HepG2 (cell line): Measurements from ENCODE around the gene RAB5B. TPM values are rescaled to one million over a fixed set of nuclear protein-coding genes. Genes with fewer than 3 reads are reported as not detected.

Experiments
- CHD4 ChIP-seq: fragments of 200-600 bp; sonication (generic); IDR thresholded peaks from 2 replicates; pipeline ENCODE4 v1.7.0; 2017; ENCODE audit warnings: mild to moderate bottlenecking, low read length, borderline replicate concordance
- GABPA ChIP-seq, 2 experiments: IDR thresholded peaks; 2 replicates each; pipeline ENCODE4 v1.6.1; 2011 to 2016; ENCODE audit warnings: low read depth in 2 of 2, low read length in 1 of 2, missing biosample characterization in 1 of 2, missing genetic modification characterization in 1 of 2
- RCOR2 ChIP-seq: IDR thresholded peaks from 2 replicates; pipeline ENCODE4 v1.6.1; 2016; ENCODE audit warnings: missing biosample characterization, missing genetic modification reagents
- SRSF1 ChIP-seq: fragments of 200-400 bp; formaldehyde crosslinking; optimal IDR thresholded peaks from 2 replicates; pipeline ENCODE3; 2017; ENCODE audit warnings: mild to moderate bottlenecking, low read depth, low read length, moderate library complexity
- TMF1 ChIP-seq: sonication (generic); formaldehyde crosslinking; IDR thresholded peaks from 2 replicates; pipeline ENCODE4 v1.8.1; 2022; ENCODE audit warnings: low read depth, missing genetic modification reagents
- ZNF605 ChIP-seq: sonication (generic); formaldehyde crosslinking; IDR thresholded peaks from 2 replicates; pipeline ENCODE4 v1.8.0; 2022; ENCODE audit warnings: mild to moderate bottlenecking, missing genetic modification reagents
- ZNF678 ChIP-seq: sonication (generic); formaldehyde crosslinking; IDR thresholded peaks from 2 replicates; pipeline ENCODE4 v1.4.0; 2020; ENCODE audit warnings: mild to moderate bottlenecking, missing genetic modification reagents
- ZNF772 ChIP-seq: sonication (generic); formaldehyde crosslinking; IDR thresholded peaks from 2 replicates; pipeline ENCODE4 v1.5.0; 2020; ENCODE audit warnings: mild to moderate bottlenecking, missing genetic modification reagents
- polyA plus RNA-seq, 8 experiments: library from polyadenylated mRNA; depleted of rRNA in 3 of 8; stranded (reverse) in 7 of 8; unstranded in 1 of 8; fragments of >200 nt; fragmentation: Illumina TruSeq in 4 of 8; extraction: Trizol in 4 of 8; gene quantifications; 2 replicates each; pipeline versions ENCODE4 v1.2.1 to v1.2.3, GENCODE V29; 2011 to 2016; ENCODE audit warnings: low read depth in 4 of 8, missing spikeins in 1 of 8, mixed read lengths in 1 of 8; ENCODE audit not compliant: insufficient read depth in 1 of 8
- total RNA-seq, 5 experiments: library from RNA; depleted of rRNA; stranded (reverse); fragments of >200 nt; fragmentation: Illumina TruSeq; extraction: Trizol; gene quantifications; 2 replicates each; pipeline ENCODE4 v1.2.3, GENCODE V29; 2016; ENCODE audit warnings: low read depth in 1 of 5
- TF ChIP-seq, protein P1 (sequence below): sonication (generic); formaldehyde crosslinking; IDR thresholded peaks from 2 replicates; pipeline ENCODE4 v1.8.0; 2022; ENCODE audit warnings: missing genetic modification reagents, low read depth, mild to moderate bottlenecking, borderline replicate concordance
- TF ChIP-seq, protein P2 (sequence below), 2 experiments: sonication (generic) in 1 of 2; formaldehyde crosslinking in 1 of 2; IDR thresholded peaks; 2 replicates each; pipeline versions ENCODE4 v1.4.0 to v1.6.1; 2018 to 2020; ENCODE audit warnings: missing genetic modification reagents in 2 of 2, borderline replicate concordance in 1 of 2, low read depth in 1 of 2, mild to moderate bottlenecking in 1 of 2, missing biosample characterization in 1 of 2
- TF ChIP-seq, protein P3 (sequence below): sonication (generic); formaldehyde crosslinking; IDR thresholded peaks from 2 replicates; pipeline ENCODE4 v1.4.0; 2020; ENCODE audit warnings: mild to moderate bottlenecking, missing genetic modification reagents
- TF ChIP-seq, protein P4 (sequence below): sonication (generic); formaldehyde crosslinking; IDR thresholded peaks from 2 replicates; pipeline ENCODE4 v1.4.0; 2020; ENCODE audit warnings: missing genetic modification reagents
- TF ChIP-seq, protein P5 (sequence below): sonication (generic); formaldehyde crosslinking; IDR thresholded peaks from 2 replicates; pipeline ENCODE4 v1.9.0; 2021; ENCODE audit warnings: missing genetic modification reagents, mild to moderate bottlenecking, borderline replicate concordance
- TF ChIP-seq, protein P6 (sequence below): sonication (generic); formaldehyde crosslinking; IDR thresholded peaks from 2 replicates; pipeline ENCODE4 v1.8.0; 2022; ENCODE audit warnings: mild to moderate bottlenecking, missing genetic modification reagents, borderline replicate concordance

The RAB5B gene
- total and polyA plus RNA-seq, 2 of the 13 experiments (the other 11 are each of a cell fraction or from before 2014, with no cell fraction given) = 26.0 to 68.3 TPM

DNA sequence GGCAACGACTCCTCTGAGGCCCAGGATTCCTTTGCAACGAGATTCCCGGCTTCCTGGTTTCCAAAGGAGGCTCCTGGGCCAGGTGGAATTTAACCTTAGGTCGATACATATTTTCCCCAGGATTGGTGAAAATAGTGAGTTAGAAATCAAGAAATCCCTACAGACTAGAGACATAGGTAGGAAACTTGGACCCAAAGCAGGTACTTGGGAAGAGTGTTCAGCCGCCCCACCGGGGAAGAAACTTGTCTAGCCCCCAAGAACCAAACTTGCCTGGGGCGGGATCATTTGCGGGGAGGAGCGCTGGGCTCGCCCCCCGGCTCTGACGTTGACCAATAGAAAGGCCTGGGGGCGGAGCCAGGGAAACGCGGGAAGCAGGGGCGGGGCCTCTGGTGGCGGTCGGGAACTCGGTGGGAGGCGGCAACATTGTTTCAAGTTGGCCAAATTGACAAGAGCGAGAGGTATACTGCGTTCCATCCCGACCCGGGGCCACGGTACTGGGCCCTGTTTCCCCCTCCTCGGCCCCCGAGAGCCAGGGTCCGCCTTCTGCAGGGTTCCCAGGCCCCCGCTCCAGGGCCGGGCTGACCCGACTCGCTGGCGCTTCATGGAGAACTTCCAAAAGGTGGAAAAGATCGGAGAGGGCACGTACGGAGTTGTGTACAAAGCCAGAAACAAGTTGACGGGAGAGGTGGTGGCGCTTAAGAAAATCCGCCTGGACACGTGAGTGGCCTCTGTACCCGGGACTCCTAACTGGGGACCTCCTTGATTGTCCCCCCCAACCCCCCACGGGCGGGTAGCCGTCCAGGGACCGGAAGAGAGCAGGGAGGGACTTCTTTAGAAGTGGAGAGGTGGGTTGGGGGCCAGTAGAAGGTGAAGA lies 7.2 kb upstream of the RAB5B start, which contains the start of gene CDK2 (continued):
- TF ChIP-seq SRSF1 (peak; percentile 67), GABPA (IDR thresholded peaks at IDR 0.05; ENCODE audit: low read depth, low read length) (no peak), GABPA (CRISPR knock-in tag; IDR thresholded peaks at IDR 0.05; ENCODE audit: low read depth) (no peak; the same call in 1 of the 2 replicates), TMF1 (CRISPR knock-in tag) (no peak), ZNF772 (0 out of 2 replicates have a peak, but pooled peaks have one; percentile 2), RCOR2 (CRISPR knock-in tag) (no peak), ZNF605 (CRISPR knock-in tag) (peak; percentile 62; the same call in 1 of the 2 replicates), CHD4 (0 out of 2 replicates have a peak, but pooled peaks have one; percentile 32), ZNF678 (CRISPR knock-in tag) (0 out of 2 replicates have a peak, but pooled peaks have one; percentile 35)
- TF ChIP-seq, protein P1, sequence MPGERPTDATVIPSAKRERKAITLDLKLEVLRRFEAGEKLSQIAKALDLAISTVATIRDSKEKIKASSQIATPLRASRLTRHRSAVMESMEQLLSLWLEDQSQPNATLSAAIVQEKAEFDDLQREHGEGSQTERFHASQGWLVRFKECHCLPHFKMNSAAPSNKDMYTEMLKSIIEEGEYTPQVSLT (CRISPR knock-in tag) = no peak
- TF ChIP-seq, protein P2, sequence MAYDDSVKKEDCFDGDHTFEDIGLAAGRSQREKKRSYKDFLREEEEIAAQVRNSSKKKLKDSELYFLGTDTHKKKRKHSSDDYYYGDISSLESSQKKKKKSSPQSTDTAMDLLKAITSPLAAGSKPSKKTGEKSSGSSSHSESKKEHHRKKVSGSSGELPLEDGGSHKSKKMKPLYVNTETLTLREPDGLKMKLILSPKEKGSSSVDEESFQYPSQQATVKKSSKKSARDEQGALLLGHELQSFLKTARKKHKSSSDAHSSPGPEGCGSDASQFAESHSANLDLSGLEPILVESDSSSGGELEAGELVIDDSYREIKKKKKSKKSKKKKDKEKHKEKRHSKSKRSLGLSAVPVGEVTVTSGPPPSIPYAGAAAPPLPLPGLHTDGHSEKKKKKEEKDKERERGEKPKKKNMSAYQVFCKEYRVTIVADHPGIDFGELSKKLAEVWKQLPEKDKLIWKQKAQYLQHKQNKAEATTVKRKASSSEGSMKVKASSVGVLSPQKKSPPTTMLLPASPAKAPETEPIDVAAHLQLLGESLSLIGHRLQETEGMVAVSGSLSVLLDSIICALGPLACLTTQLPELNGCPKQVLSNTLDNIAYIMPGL (CRISPR knock-in tag; IDR thresholded peaks at IDR 0.05; ENCODE audit: borderline replicate concordance in 1 of 2, low read depth in 1 of 2) = peak in 1 of 2 experiments; percentile 62; a peak in 2 of 4 replicates
- TF ChIP-seq, protein P3, sequence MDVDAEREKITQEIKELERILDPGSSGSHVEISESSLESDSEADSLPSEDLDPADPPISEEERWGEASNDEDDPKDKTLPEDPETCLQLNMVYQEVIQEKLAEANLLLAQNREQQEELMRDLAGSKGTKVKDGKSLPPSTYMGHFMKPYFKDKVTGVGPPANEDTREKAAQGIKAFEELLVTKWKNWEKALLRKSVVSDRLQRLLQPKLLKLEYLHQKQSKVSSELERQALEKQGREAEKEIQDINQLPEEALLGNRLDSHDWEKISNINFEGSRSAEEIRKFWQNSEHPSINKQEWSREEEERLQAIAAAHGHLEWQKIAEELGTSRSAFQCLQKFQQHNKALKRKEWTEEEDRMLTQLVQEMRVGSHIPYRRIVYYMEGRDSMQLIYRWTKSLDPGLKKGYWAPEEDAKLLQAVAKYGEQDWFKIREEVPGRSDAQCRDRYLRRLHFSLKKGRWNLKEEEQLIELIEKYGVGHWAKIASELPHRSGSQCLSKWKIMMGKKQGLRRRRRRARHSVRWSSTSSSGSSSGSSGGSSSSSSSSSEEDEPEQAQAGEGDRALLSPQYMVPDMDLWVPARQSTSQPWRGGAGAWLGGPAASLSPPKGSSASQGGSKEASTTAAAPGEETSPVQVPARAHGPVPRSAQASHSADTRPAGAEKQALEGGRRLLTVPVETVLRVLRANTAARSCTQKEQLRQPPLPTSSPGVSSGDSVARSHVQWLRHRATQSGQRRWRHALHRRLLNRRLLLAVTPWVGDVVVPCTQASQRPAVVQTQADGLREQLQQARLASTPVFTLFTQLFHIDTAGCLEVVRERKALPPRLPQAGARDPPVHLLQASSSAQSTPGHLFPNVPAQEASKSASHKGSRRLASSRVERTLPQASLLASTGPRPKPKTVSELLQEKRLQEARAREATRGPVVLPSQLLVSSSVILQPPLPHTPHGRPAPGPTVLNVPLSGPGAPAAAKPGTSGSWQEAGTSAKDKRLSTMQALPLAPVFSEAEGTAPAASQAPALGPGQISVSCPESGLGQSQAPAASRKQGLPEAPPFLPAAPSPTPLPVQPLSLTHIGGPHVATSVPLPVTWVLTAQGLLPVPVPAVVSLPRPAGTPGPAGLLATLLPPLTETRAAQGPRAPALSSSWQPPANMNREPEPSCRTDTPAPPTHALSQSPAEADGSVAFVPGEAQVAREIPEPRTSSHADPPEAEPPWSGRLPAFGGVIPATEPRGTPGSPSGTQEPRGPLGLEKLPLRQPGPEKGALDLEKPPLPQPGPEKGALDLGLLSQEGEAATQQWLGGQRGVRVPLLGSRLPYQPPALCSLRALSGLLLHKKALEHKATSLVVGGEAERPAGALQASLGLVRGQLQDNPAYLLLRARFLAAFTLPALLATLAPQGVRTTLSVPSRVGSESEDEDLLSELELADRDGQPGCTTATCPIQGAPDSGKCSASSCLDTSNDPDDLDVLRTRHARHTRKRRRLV (CRISPR knock-in tag) = no peak
- TF ChIP-seq, protein P4, sequence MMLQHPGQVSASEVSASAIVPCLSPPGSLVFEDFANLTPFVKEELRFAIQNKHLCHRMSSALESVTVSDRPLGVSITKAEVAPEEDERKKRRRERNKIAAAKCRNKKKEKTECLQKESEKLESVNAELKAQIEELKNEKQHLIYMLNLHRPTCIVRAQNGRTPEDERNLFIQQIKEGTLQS = no peak
- TF ChIP-seq, protein P5, sequence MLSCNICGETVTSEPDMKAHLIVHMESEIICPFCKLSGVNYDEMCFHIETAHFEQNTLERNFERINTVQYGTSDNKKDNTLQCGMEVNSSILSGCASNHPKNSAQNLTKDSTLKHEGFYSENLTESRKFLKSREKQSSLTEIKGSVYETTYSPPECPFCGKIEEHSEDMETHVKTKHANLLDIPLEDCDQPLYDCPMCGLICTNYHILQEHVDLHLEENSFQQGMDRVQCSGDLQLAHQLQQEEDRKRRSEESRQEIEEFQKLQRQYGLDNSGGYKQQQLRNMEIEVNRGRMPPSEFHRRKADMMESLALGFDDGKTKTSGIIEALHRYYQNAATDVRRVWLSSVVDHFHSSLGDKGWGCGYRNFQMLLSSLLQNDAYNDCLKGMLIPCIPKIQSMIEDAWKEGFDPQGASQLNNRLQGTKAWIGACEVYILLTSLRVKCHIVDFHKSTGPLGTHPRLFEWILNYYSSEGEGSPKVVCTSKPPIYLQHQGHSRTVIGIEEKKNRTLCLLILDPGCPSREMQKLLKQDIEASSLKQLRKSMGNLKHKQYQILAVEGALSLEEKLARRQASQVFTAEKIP = no peak
- TF ChIP-seq, protein P6, sequence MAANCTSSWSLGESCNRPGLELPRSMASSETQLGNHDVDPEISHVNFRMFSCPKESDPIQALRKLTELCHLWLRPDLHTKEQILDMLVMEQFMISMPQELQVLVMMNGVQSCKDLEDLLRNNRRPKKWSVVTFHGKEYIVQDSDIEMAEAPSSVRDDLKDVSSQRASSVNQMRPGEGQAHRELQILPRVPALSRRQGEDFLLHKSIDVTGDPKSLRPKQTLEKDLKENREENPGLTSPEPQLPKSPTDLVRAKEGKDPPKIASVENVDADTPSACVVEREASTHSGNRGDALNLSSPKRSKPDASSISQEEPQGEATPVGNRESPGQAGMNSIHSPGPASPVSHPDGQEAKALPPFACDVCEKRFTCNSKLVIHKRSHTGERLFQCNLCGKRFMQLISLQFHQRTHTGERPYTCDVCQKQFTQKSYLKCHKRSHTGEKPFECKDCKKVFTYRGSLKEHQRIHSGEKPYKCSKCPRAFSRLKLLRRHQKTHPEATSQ (CRISPR knock-in tag) = no peak
